Kidney epithelial cell (primary cell): ENCODE data around the gene ABCA4. TPM values are rescaled to one million over a fixed set of nuclear protein-coding genes. Genes with fewer than 3 reads are reported as not detected.

Experiments used
- DNase-seq: peaks from one replicate; pipeline ENCODE4 v3.0.0-alpha.2; 2010; ENCODE audit warnings: low read depth
- H3K27me3 ChIP-seq: 2 replicates; pipeline ENCODE4 v1.6.0; 2011; ENCODE audit warnings: low read length; ENCODE audit not compliant: control insufficient read depth, insufficient read depth
- H3K36me3 ChIP-seq: 2 replicates; pipeline ENCODE4 v1.5.1; 2011; ENCODE audit warnings: low read length; ENCODE audit not compliant: control insufficient read depth, insufficient read depth
- H3K4me3 ChIP-seq: 2 replicates; pipeline ENCODE4 v1.5.1; 2011; ENCODE audit warnings: low read depth, mild to moderate bottlenecking, control low read depth, low read length
- CTCF ChIP-seq: IDR thresholded peaks from 2 replicates; pipeline ENCODE4 v1.5.1; 2011; ENCODE audit warnings: mild to moderate bottlenecking, moderate library complexity, low read length, control low read depth, inconsistent platforms; ENCODE audit not compliant: insufficient read depth, poor library complexity, severe bottlenecking
- total RNA-seq: library from RNA; depleted of rRNA; stranded (reverse); fragments of >200 nt; gene quantifications from 2 replicates; pipeline ENCODE4 v1.2.3, GENCODE V29; 2015

The ABCA4 gene
- total RNA-seq, 1 donor from 2014 or later: not detected

GRCh38 chr1:94038511-94038910 lies 82.4 kb downstream of the ABCA4 start:
- H3K4me3 ChIP-seq: no peak overlapping the region
- TF ChIP-seq CTCF: no peak
- no peak for DNase-seq
- H3K27me3 ChIP-seq: peaks cover 5% of the 10 kb centered on the region
- no peaks in the 10 kb centered on the region for H3K36me3 ChIP-seq

- DNase-seq: no peak
- no peaks in the 10 kb centered on the region for H3K36me3 ChIP-seq
- H3K4me3 ChIP-seq: no peak overlapping the region
- H3K27me3 ChIP-seq: peaks cover 5% of the 10 kb centered on the region
- no peak for TF ChIP-seq CTCF
Measured at GRCh38 chr1:94037392-94038229, 83.3 kb downstream of the ABCA4 start.

- Histone ChIP-seq H3K4me3 (no peak overlapping the region), H3K27me3 (peaks cover 5% of the 10 kb centered on the region), H3K36me3 (no peaks in the 10 kb centered on the region)
- TF ChIP-seq CTCF: no peak
- DNase-seq: no peak
Measured at GRCh38 chr1:94036730-94037129, 84.2 kb downstream of the ABCA4 start.

- DNase-seq: no peak
- H3K36me3 ChIP-seq: no peaks in the 10 kb centered on the region
Measured at GRCh38 chr1:94033849-94034248, 87.1 kb downstream of the ABCA4 start.

GRCh38 chr1:94032637-94033036 lies 88.3 kb downstream of the ABCA4 start:
- no peak for DNase-seq
- Histone ChIP-seq H3K27me3 (peaks cover 5% of the 10 kb centered on the region), H3K36me3 (no peaks in the 10 kb centered on the region), H3K4me3 (no peak overlapping the region)
- no peak for TF ChIP-seq CTCF

More at GRCh38 chr1:94033849-94034248, 87.1 kb downstream of the ABCA4 start:
- H3K27me3 ChIP-seq: peaks cover 5% of the 10 kb centered on the region
- H3K4me3 ChIP-seq: no peak overlapping the region
- TF ChIP-seq CTCF: no peak

GRCh38 chr1:94031591-94031990 lies 89.4 kb downstream of the ABCA4 start:
- Histone ChIP-seq H3K27me3 (no peaks in the 10 kb centered on the region), H3K4me3 (no peak overlapping the region), H3K36me3 (no peaks in the 10 kb centered on the region)
- no peak for DNase-seq
- TF ChIP-seq CTCF: no peak
